ENCODE results near the gene BCL2L11. TPM values are rescaled to one million over a fixed set of nuclear protein-coding genes. Genes with fewer than 3 reads are reported as not detected.

BCL2L11 gene
- total and polyA plus RNA-seq, 2 experiments from 2014 or later, result 10.6 to 22.5 TPM

DNA sequence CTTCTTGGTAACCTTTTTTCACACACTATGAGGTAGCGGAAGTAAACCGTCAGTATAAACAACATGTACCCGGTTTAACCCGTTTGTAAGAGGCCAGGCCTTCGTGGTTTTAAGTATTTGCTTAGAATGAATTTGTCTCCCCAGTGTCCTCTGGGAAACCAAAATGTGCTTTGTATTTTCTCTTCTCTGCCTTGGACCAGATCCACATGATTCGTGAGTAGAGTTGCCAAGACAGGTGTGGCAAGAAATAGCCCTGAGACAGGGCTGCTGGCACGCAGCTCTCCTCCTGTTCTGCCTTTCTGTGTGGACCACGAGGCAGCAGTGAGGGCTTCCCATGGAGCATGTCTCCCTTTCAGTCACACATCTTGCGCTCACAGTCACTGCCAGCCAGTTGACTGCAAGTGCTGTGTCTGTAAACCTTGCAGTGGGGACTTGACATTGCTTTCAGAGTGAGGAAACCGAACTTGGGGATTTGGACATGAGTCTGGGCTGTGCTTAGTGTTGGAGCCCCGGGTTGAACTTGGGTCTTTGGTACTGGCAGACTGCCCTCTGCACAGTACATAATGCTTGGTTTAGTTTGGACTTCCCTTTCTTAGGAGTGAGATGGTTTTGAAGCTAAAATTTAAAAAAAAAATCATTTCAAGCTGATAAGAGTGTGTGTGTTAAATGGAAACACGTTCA is 19.1 kb downstream of the BCL2L11 start:
- Histone ChIP-seq H3K9me2 (ENCODE audit: insufficient read depth) (no peaks in the 10 kb centered on the region), H3K4me3 (no peak overlapping the region), H2AFZ (no peak overlapping the region), H3K79me2 (replicated peaks; ENCODE audit: insufficient read depth) (peaks cover 85% of the 10 kb centered on the region), H3K4me2 (no peak overlapping the region), H3K27me3 (ENCODE audit: insufficient read depth) (no peaks in the 10 kb centered on the region), H4K20me1 (replicated peaks; ENCODE audit: insufficient read depth) (peaks cover 35% of the 10 kb centered on the region), H3K4me1 (ENCODE audit: insufficient read depth) (no peaks in the 10 kb centered on the region), H3K36me3 (ENCODE audit: insufficient read depth) (peaks cover 5% of the 10 kb centered on the region; the same call in 1 of the 2 replicates), H3K27ac (ENCODE audit: low read depth) (no peak overlapping the region), H3F3A (replicated peaks; ENCODE audit: low read depth) (no peaks in the 10 kb centered on the region)
- H3K27ac Mint-ChIP-seq, result no peak overlapping the region
- H3K4me1 Mint-ChIP-seq, result peaks cover 16% of the 10 kb centered on the region; the same call in 2 of the 3 replicates
- DNase-seq (ENCODE audit: low spot score) (no peak), ATAC-seq (no peak)
- TF ChIP-seq CREB1 (CRISPR knock-in tag; IDR thresholded peaks at IDR 0.05; ENCODE audit: low read depth) (no peak), ZNF331 (CRISPR knock-in tag; IDR thresholded peaks at IDR 0.05; ENCODE audit: low read depth) (no peak), NANOG (IDR thresholded peaks at IDR 0.05; ENCODE audit: borderline replicate concordance) (no peak), JUNB (IDR thresholded peaks at IDR 0.05; ENCODE audit: unreplicated experiment) (no peak), ZNF114 (CRISPR knock-in tag; IDR thresholded peaks at IDR 0.05) (no peak), POLR2AphosphoS5 (IDR thresholded peaks at IDR 0.05; ENCODE audit: low read depth) (no peak), EZH2phosphoT487 (IDR thresholded peaks at IDR 0.05; ENCODE audit: unreplicated experiment) (no peak), EZH2 (IDR thresholded peaks at IDR 0.05; ENCODE audit: low read depth, unreplicated experiment) (no peak)
- TF ChIP-seq, protein P1, sequence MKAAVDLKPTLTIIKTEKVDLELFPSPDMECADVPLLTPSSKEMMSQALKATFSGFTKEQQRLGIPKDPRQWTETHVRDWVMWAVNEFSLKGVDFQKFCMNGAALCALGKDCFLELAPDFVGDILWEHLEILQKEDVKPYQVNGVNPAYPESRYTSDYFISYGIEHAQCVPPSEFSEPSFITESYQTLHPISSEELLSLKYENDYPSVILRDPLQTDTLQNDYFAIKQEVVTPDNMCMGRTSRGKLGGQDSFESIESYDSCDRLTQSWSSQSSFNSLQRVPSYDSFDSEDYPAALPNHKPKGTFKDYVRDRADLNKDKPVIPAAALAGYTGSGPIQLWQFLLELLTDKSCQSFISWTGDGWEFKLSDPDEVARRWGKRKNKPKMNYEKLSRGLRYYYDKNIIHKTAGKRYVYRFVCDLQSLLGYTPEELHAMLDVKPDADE (IDR thresholded peaks at IDR 0.05), result no peak
- TF ChIP-seq, protein P2, sequence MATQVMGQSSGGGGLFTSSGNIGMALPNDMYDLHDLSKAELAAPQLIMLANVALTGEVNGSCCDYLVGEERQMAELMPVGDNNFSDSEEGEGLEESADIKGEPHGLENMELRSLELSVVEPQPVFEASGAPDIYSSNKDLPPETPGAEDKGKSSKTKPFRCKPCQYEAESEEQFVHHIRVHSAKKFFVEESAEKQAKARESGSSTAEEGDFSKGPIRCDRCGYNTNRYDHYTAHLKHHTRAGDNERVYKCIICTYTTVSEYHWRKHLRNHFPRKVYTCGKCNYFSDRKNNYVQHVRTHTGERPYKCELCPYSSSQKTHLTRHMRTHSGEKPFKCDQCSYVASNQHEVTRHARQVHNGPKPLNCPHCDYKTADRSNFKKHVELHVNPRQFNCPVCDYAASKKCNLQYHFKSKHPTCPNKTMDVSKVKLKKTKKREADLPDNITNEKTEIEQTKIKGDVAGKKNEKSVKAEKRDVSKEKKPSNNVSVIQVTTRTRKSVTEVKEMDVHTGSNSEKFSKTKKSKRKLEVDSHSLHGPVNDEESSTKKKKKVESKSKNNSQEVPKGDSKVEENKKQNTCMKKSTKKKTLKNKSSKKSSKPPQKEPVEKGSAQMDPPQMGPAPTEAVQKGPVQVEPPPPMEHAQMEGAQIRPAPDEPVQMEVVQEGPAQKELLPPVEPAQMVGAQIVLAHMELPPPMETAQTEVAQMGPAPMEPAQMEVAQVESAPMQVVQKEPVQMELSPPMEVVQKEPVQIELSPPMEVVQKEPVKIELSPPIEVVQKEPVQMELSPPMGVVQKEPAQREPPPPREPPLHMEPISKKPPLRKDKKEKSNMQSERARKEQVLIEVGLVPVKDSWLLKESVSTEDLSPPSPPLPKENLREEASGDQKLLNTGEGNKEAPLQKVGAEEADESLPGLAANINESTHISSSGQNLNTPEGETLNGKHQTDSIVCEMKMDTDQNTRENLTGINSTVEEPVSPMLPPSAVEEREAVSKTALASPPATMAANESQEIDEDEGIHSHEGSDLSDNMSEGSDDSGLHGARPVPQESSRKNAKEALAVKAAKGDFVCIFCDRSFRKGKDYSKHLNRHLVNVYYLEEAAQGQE (IDR thresholded peaks at IDR 0.05; ENCODE audit: unreplicated experiment), result no peak
- TF ChIP-seq, protein P3, sequence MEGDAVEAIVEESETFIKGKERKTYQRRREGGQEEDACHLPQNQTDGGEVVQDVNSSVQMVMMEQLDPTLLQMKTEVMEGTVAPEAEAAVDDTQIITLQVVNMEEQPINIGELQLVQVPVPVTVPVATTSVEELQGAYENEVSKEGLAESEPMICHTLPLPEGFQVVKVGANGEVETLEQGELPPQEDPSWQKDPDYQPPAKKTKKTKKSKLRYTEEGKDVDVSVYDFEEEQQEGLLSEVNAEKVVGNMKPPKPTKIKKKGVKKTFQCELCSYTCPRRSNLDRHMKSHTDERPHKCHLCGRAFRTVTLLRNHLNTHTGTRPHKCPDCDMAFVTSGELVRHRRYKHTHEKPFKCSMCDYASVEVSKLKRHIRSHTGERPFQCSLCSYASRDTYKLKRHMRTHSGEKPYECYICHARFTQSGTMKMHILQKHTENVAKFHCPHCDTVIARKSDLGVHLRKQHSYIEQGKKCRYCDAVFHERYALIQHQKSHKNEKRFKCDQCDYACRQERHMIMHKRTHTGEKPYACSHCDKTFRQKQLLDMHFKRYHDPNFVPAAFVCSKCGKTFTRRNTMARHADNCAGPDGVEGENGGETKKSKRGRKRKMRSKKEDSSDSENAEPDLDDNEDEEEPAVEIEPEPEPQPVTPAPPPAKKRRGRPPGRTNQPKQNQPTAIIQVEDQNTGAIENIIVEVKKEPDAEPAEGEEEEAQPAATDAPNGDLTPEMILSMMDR (conservative IDR thresholded peaks at IDR 0.05; ENCODE audit: low read depth in 2 of 2), result no peak
- TF ChIP-seq, protein P4, sequence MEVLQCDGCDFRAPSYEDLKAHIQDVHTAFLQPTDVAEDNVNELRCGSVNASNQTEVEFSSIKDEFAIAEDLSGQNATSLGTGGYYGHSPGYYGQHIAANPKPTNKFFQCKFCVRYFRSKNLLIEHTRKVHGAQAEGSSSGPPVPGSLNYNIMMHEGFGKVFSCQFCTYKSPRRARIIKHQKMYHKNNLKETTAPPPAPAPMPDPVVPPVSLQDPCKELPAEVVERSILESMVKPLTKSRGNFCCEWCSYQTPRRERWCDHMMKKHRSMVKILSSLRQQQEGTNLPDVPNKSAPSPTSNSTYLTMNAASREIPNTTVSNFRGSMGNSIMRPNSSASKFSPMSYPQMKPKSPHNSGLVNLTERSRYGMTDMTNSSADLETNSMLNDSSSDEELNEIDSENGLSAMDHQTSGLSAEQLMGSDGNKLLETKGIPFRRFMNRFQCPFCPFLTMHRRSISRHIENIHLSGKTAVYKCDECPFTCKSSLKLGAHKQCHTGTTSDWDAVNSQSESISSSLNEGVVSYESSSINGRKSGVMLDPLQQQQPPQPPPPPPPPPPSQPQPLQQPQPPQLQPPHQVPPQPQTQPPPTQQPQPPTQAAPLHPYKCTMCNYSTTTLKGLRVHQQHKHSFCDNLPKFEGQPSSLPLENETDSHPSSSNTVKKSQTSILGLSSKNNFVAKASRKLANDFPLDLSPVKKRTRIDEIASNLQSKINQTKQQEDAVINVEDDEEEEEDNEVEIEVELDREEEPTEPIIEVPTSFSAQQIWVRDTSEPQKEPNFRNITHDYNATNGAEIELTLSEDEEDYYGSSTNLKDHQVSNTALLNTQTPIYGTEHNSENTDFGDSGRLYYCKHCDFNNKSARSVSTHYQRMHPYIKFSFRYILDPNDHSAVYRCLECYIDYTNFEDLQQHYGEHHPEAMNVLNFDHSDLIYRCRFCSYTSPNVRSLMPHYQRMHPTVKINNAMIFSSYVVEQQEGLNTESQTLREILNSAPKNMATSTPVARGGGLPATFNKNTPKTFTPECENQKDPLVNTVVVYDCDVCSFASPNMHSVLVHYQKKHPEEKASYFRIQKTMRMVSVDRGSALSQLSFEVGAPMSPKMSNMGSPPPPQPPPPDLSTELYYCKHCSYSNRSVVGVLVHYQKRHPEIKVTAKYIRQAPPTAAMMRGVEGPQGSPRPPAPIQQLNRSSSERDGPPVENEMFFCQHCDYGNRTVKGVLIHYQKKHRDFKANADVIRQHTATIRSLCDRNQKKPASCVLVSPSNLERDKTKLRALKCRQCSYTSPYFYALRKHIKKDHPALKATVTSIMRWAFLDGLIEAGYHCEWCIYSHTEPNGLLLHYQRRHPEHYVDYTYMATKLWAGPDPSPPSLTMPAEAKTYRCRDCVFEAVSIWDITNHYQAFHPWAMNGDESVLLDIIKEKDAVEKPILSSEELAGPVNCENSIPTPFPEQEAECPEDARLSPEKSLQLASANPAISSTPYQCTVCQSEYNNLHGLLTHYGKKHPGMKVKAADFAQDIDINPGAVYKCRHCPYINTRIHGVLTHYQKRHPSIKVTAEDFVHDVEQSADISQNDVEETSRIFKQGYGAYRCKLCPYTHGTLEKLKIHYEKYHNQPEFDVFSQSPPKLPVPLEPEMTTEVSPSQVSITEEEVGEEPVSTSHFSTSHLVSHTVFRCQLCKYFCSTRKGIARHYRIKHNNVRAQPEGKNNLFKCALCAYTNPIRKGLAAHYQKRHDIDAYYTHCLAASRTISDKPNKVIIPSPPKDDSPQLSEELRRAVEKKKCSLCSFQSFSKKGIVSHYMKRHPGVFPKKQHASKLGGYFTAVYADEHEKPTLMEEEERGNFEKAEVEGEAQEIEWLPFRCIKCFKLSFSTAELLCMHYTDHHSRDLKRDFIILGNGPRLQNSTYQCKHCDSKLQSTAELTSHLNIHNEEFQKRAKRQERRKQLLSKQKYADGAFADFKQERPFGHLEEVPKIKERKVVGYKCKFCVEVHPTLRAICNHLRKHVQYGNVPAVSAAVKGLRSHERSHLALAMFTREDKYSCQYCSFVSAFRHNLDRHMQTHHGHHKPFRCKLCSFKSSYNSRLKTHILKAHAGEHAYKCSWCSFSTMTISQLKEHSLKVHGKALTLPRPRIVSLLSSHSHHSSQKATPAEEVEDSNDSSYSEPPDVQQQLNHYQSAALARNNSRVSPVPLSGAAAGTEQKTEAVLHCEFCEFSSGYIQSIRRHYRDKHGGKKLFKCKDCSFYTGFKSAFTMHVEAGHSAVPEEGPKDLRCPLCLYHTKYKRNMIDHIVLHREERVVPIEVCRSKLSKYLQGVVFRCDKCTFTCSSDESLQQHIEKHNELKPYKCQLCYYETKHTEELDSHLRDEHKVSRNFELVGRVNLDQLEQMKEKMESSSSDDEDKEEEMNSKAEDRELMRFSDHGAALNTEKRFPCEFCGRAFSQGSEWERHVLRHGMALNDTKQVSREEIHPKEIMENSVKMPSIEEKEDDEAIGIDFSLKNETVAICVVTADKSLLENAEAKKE (CRISPR knock-in tag; IDR thresholded peaks at IDR 0.05), result no peak
- no peaks in the 10 kb centered on the region for H3K9me3 Mint-ChIP-seq
- peaks cover 4% of the 10 kb centered on the region for H3K27me3 Mint-ChIP-seq (ENCODE audit: insufficient read depth, low read depth, poor library complexity)
- H3K4me3 Mint-ChIP-seq, result no peak overlapping the region
- peaks cover 49% of the 10 kb centered on the region for H3K36me3 Mint-ChIP-seq (ENCODE audit: low read depth)
